Suprapubic skin (tissue), 3 donors: Measurements from ENCODE around the gene ZFAND3.

Experiments
- CTCF ChIP-seq, 2 donors: fragments of 200-600 bp in 1 of 2; fragments of 450-650 bp in 1 of 2; sonication (generic) in 1 of 2; IDR thresholded peaks; one replicate each; pipeline ENCODE4 v1.5.1; 2016 to 2019; ENCODE audit warnings: antibody characterized with exemption in 2 of 2, mild to moderate bottlenecking in 1 of 2, moderate library complexity in 1 of 2
- EP300 ChIP-seq: sonication (generic); formaldehyde crosslinking; IDR thresholded peaks from one replicate; pipeline ENCODE4 v1.6.1; 2017; ENCODE audit warnings: antibody characterized with exemption
- POLR2A ChIP-seq, 2 donors: fragments of 450-650 bp; IDR thresholded peaks; one replicate each; pipeline ENCODE4 v1.6.1; 2017; ENCODE audit warnings: antibody characterized with exemption in 2 of 2, mild to moderate bottlenecking in 2 of 2, moderate library complexity in 2 of 2

GRCh38 chr6:37851997-37852524 lies 32.5 kb downstream of the ZFAND3 start:
- TF ChIP-seq CTCF (IDR thresholded peaks at IDR 0.05) (no peak), EP300 (no peak), POLR2A (IDR thresholded peaks at IDR 0.05) (no peak)
